Prostate gland (tissue), 2 donors: ENCODE results near the gene CFAP99.

Source experiments
- POLR2A ChIP-seq: fragments of 450-650 bp; IDR thresholded peaks from one replicate; pipeline ENCODE4 v1.6.1; 2016; ENCODE audit warnings: antibody characterized with exemption, mild to moderate bottlenecking
- POLR2AphosphoS5 ChIP-seq: sonication (generic); formaldehyde crosslinking; IDR thresholded peaks from one replicate; pipeline ENCODE4 v1.6.1; 2017; ENCODE audit warnings: antibody characterized with exemption
- TF ChIP-seq, protein P1 (sequence below), 4 experiments: fragments of 200-600 bp in 2 of 4; fragments of 450-650 bp in 2 of 4; sonication (generic) in 2 of 4; IDR thresholded peaks; 1 replicate in 3 of 4; 2 replicates in 1 of 4; pipeline ENCODE4 v1.5.1; 2016 to 2019; ENCODE audit warnings: antibody characterized with exemption in 4 of 4, mild to moderate bottlenecking in 2 of 4, moderate library complexity in 2 of 4

DNA sequence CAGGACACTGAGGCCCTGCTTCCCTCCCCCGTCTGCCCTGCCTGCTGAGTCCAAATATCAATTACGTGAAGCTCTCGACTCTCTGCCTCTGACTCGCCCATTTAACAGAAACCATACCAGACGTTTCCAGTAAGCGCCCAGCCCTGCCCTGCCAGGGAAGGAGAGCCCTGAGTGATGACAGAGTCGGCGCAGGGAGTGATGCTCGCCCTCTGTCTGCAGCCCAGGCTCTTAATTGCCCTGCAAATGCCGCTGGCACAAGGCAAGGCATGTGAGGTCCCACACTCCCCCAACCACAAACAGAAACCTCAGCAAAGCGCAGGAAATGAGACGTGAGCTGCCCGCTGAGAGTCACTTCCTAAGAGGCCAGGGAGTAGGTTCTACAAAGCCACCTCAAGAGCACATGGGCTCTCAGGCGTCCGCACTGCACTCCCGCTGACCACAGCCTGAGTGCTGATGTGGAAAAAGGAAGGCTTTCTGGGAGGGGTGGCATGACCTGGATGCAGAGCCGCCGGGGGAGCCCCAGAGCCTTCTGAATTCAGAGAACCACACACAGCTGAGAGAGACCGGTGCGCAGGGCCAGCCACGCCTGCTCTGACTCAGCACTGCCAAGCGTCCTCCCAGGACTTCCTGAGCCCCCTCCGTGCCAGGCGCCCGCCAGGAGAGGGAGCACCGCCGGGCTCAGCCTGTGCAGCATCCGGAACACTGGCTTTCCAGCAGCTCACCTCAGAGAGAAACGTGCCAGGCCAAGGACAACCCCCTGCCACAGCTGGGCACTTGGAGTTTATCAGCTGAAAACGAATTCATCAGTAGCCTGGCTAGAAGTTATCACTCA, 5.7 kb upstream of the CFAP99 start:
- TF ChIP-seq, protein P1, sequence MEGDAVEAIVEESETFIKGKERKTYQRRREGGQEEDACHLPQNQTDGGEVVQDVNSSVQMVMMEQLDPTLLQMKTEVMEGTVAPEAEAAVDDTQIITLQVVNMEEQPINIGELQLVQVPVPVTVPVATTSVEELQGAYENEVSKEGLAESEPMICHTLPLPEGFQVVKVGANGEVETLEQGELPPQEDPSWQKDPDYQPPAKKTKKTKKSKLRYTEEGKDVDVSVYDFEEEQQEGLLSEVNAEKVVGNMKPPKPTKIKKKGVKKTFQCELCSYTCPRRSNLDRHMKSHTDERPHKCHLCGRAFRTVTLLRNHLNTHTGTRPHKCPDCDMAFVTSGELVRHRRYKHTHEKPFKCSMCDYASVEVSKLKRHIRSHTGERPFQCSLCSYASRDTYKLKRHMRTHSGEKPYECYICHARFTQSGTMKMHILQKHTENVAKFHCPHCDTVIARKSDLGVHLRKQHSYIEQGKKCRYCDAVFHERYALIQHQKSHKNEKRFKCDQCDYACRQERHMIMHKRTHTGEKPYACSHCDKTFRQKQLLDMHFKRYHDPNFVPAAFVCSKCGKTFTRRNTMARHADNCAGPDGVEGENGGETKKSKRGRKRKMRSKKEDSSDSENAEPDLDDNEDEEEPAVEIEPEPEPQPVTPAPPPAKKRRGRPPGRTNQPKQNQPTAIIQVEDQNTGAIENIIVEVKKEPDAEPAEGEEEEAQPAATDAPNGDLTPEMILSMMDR (IDR thresholded peaks at IDR 0.05) = peak in 2 of 4 experiments; percentile 44 to 52
- TF ChIP-seq POLR2AphosphoS5 = no peak
- no peak for TF ChIP-seq POLR2A
